DOHH2 (cell line): ENCODE results near the gene RABL3.

Source experiments
- EZH2phosphoT487 ChIP-seq: fragments of 200-600 bp; sonication (generic); IDR thresholded peaks from 2 replicates; pipeline ENCODE4 v1.6.1; 2017; ENCODE audit warnings: borderline replicate concordance, mild to moderate bottlenecking, antibody characterized with exemption, low read length, moderate library complexity, mixed read lengths
- TF ChIP-seq, protein P1 (sequence below): fragments of 200-600 bp; sonication (generic); IDR thresholded peaks from one replicate; pipeline ENCODE4 v1.5.1; 2014; ENCODE audit warnings: antibody characterized with exemption, mild to moderate bottlenecking, low read depth, low read length; ENCODE audit not compliant: poor library complexity, severe bottlenecking

- TF ChIP-seq EZH2phosphoT487, result no peak
- TF ChIP-seq, protein P1, sequence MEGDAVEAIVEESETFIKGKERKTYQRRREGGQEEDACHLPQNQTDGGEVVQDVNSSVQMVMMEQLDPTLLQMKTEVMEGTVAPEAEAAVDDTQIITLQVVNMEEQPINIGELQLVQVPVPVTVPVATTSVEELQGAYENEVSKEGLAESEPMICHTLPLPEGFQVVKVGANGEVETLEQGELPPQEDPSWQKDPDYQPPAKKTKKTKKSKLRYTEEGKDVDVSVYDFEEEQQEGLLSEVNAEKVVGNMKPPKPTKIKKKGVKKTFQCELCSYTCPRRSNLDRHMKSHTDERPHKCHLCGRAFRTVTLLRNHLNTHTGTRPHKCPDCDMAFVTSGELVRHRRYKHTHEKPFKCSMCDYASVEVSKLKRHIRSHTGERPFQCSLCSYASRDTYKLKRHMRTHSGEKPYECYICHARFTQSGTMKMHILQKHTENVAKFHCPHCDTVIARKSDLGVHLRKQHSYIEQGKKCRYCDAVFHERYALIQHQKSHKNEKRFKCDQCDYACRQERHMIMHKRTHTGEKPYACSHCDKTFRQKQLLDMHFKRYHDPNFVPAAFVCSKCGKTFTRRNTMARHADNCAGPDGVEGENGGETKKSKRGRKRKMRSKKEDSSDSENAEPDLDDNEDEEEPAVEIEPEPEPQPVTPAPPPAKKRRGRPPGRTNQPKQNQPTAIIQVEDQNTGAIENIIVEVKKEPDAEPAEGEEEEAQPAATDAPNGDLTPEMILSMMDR, result no peak
These were observed 9.9 kb upstream of the RABL3 start for GRCh38 chr3:120752230-120752629.
